NCI-H69 (cell line): ENCODE measurements around the gene EXOC1L.
"Not testable (repeated sequence)": the region's sequence is repeated elsewhere in the genome, so short reads cannot be mapped to it uniquely, and the experiment has no call there.

Experiments
- DNase-seq: peaks from one replicate; lab custom pipeline; 2025; lab: John Stamatoyannopoulos, UW

Gene EXOC1L

GRCh38 chr4:55838356-55838755 is 18.8 kb downstream of the EXOC1L start:
- DNase-seq = no peak

- no peak for DNase-seq
These were observed 19.4 kb downstream of the EXOC1L start for GRCh38 chr4:55838952-55839351.

- DNase-seq = no peak
These were observed 21.4 kb downstream of the EXOC1L start for GRCh38 chr4:55840956-55841355.

- DNase-seq = peak; percentile 11
These were observed 22.0 kb downstream of the EXOC1L start for GRCh38 chr4:55841373-55842239.

DNA sequence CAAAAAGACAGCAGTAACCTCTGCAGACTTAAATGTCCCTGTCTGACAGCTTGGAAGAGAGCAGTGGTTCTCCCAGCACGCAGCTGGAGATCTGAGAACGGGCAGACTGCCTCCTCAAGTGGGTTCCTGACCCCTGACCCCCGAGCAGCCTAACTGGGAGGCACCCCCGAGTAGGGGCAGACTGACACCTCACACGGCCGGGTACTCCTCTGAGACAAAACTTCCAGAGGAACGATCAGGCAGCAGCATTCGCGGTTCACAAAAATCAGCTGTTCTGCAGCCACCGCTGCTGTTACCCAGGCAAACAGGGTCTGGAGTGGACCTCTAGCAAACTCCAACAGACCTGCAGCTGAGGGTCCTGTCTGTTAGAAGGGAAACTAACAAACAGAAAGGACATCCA is 22.7 kb downstream of the EXOC1L start:
- DNase-seq = not testable (repeated sequence)

- no peak for DNase-seq
These were observed 30.1 kb downstream of the EXOC1L start for GRCh38 chr4:55849724-55850123.

- no peak for DNase-seq
These were observed 32.3 kb downstream of the EXOC1L start for GRCh38 chr4:55851885-55852284.

DNA sequence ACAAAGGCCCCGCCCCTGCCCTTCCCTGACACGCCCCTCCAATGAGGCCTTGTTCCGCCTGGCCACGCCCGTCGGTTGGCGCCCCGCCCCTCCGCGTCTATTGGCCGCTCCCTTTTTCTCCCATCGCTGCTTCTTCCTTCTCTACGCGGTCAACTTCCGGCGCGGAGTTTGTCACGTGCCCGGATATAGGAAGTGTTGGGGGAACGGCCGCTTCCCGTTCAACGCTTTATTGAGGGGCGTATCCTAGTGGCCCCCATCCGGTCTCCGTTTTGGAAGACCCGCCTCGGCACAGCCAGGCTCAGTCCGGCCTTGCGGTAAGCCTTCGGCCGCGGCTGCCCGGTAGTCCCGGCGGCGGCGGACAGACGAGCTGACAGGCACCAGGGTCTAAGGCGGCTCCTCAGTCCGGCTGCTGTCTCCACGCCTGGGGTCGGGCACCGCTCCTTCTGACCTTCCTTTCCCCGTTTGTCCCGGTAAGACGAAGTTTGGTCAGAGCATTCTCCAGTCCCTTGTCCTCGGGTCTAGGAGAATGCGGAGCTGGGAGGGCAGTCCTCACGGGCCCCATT is 34.0 kb downstream of the EXOC1L start, which contains the start of gene EXOC1:
TSS of gene EXOC1 (plus strand) at position 165 of the 563 bp plus-strand sequence. CDS start 4,676 bp downstream, outside the sequence.
- DNase-seq = peak; percentile 96

GRCh38 chr4:55854129-55854528 is 34.5 kb downstream of the EXOC1L start:
- peak; percentile 13 for DNase-seq

DNA sequence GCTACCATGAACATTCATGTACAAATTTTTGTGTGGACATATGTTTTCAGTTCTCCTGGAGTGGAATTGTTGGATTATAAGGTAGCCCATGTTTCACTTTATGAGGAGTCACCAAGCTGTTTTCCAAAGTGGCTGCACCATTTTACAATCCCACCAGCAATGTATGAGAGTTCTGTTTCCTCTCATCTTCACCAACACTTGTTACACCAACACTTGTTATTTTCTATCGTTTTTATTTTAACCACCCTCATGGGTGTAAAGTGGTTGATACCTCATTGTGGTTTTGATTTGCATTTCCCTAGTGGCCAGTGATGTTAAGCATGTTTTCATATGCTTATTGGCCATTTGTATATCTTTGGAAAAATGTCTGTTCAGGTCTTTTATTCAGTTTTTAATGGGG is 38.0 kb downstream of the EXOC1L start:
- DNase-seq = no peak

- no peak for DNase-seq
These were observed 40.1 kb downstream of the EXOC1L start for GRCh38 chr4:55859711-55860110.

DNA sequence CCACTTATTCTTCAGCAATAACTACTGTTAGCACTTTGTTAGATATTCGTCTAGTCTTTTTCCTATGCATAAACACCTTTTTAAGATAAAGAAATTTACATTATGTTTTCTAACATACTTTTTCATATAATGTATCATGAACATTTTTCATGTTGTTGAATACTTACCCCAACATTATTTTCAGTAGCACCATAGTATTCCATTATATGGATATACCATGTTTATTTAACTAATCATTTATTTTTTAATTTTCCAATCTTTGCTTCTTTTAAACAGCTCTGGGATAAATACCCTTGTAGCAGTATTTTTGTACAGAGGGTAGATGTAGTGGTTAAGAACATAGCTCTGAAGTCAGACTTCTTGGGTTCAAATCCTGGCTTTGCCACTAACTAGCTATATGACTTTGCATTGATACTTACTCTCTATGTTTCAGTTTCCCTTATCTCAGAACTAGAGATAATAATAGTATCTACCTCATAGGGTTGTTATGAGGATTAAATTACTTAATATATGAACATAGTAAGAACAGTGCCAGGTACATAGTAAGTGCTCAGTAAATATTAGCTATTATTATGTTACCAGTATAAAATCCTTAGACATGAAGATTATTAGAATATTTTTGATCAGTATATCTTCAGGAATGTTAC is 45.1 kb downstream of the EXOC1L start:
- no peak for DNase-seq

- no peak for DNase-seq
These were observed 45.7 kb downstream of the EXOC1L start for GRCh38 chr4:55865228-55865806.

DNA sequence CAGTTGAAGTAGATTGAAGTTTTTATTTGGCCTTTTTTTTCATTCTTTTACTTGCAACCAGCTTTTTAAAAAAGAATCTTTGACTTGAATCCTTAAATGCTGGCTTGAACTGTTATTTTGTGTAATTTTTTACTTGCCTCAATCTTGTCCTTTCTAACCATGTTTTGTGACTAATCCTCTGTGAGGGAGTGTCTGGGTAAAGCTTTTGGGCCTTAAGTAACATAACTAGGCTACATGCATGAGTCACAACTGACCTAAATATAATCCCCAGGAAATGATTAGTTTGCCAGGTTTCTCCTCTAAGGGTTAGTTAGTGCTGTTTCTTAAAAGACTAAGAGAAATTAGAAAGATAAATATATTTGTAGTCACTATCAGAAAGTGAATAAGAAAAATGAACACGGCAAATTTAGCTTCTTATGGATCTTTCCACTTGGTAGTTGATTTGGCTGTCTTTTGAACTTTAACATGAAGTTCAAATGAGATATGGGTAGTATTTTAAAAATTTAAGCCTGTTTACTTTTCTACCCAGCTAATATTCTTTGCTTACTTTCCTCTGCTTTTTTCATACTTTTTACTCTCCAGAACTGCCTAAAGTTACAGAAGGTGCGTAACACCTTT is 46.8 kb downstream of the EXOC1L start:
- peak; percentile 39 for DNase-seq

DNA sequence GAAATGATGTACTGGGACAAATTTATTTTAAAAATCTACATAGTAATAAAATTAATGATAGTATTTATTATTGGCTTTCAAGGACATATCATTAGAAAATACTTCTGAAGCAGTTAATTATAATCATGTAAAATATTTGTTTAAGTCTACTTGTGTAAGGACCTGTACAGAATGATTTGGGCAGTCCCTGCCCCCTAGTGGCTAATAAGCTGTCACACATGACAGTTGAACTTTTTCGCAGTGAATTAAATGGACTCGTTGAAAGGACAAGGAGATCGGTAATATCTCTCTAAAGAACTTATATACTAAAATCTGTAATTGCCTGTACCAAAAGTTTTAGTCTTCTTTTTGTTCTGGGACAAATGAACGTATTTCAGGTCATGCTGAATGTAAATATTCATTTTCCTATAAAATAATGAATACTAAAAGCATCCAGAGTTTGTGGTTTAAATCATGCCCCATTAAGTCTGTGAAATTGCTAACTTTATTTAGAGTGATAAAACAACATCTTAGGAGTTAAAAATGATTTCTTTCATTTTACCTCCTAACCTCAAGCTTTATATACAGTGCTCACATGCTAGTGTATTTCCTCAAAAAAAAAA is 47.5 kb downstream of the EXOC1L start:
- DNase-seq = peak; percentile 73

DNA sequence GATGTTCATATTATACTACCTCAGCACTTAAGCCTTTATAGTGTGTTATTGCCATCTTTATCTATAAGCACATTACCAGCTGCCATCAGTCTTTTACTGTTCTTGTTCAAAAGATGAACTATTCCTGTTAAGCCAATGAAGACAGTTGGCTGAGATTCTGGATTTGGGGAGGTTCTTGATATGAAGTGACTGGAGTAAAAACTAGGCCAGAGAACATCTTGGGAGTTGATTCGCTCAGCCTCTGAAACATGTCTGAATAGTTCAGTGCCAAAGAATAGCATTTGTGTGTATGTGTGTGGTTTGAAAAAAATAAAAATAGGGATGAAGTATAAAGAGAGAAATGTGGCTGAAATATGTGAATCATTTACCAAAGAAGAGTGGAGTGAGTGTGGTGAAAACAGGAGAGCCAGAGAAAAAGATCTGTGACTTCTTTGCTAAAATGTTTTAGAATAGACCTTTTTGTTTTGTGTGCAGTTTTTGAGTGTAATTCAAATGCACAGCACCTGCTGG is 49.0 kb downstream of the EXOC1L start:
- no peak for DNase-seq

DNA sequence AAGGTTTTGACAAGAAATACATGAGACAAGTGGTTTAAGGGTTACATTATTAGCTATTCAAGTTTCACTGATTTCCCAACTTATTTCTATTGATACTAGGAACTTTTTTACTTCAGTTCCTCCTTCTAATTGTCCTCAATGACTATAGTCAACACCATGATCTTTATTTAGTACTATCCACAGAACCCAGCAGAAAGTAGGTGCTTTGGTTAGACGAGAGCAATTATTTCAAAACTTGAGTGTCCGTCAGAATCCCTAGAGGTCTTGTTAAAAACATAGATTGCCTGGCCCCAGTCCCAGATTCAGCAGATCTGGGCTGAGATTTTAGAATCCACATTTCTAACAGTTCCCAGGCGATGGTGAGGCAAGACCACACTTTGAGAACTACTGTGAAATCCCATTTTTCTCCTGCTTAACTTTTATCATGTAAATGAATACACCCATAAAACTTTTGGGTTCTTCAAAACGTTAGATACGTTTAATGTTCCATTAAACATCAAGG is 51.8 kb downstream of the EXOC1L start:
- DNase-seq = no peak

- no peak for DNase-seq
These were observed 55.2 kb downstream of the EXOC1L start for GRCh38 chr4:55874831-55875230.

- no peak for DNase-seq
These were observed 56.8 kb downstream of the EXOC1L start for GRCh38 chr4:55876387-55876786.

DNA sequence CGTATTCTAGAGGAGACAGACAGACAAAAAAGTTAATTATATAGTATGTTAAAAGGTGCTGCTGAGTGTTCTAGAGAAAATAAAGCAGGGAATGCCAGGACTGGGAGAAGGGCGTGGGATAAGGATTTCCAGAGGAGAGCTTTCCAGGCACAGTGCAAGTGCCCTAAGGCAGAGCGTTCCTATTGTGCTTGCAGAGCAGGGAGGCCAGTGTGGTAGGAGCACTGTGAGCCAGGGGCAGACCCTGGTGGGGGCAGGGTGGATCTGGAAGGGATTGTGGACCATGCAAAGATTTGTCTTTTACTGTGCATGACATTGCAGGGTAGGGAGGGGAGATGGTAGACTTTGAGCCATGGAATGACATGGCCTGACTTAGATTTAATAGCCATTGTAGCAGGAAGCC is 59.6 kb downstream of the EXOC1L start:
- no peak for DNase-seq

- no peak for DNase-seq
These were observed 61.2 kb downstream of the EXOC1L start for GRCh38 chr4:55880652-55881280.
